Esophagus squamous epithelium (tissue), 5 donors: ENCODE data around the gene TBRG4. TPM values are rescaled to one million over a fixed set of nuclear protein-coding genes. Genes with fewer than 3 reads are reported as not detected.

ENCODE experiments used
- DNase-seq: peaks from one replicate; lab custom pipeline; 2025; lab: John Stamatoyannopoulos, UW
- H3K27ac ChIP-seq, 4 donors: fragments of 200-600 bp; sonication (generic); one replicate each; pipeline ENCODE4 v1.5.1; 2016 to 2019; ENCODE audit warnings: mild to moderate bottlenecking in 1 of 4
- H3K27me3 ChIP-seq, 4 donors: fragments of 200-600 bp; sonication (generic); 1 replicate in 3 of 4; 2 replicates in 1 of 4; pipeline versions ENCODE4 v1.5.1 to v1.6.0; 2017 to 2021; ENCODE audit warnings: antibody characterized with exemption in 1 of 4
- H3K36me3 ChIP-seq, 3 donors: fragments of 200-600 bp; sonication (generic); one replicate each; pipeline ENCODE4 v1.5.1; 2016 to 2019
- H3K4me1 ChIP-seq, 3 donors: fragments of 200-600 bp; sonication (generic); one replicate each; pipeline ENCODE4 v1.5.1; 2017 to 2019
- H3K4me3 ChIP-seq, 4 donors: fragments of 200-600 bp; sonication (generic); 1 replicate in 3 of 4; 2 replicates in 1 of 4; pipeline ENCODE4 v1.5.1; 2016 to 2019; ENCODE audit warnings: mild to moderate bottlenecking in 2 of 4, moderate library complexity in 1 of 4
- H3K9me3 ChIP-seq, 3 donors: fragments of 200-600 bp; sonication (generic); one replicate each; pipeline ENCODE4 v1.5.1; 2016 to 2019
- CTCF ChIP-seq, 6 experiments: fragments of 450-650 bp in 4 of 6; fragments of 200-600 bp in 2 of 6; sonication (generic) in 2 of 6; IDR thresholded peaks; one replicate each; pipeline ENCODE4 v1.5.1; 2016 to 2019; ENCODE audit warnings: antibody characterized with exemption in 6 of 6, mild to moderate bottlenecking in 4 of 6, moderate library complexity in 4 of 6
- POLR2A ChIP-seq, 4 donors: fragments of 450-650 bp; IDR thresholded peaks; one replicate each; pipeline ENCODE4 v1.6.1; 2017; ENCODE audit warnings: antibody characterized with exemption in 4 of 4, mild to moderate bottlenecking in 4 of 4, moderate library complexity in 3 of 4
- WGBS, 2 donors: methylation state at CpG; one replicate each; pipeline ENCODE4 v1.1.5; 2018; 5-methylcytosine and 5-hydroxymethylcytosine counted together
- intact Hi-C: fragments of 100-400 bp; cut with DNase I; formaldehyde crosslinking; loops from one replicate; pipeline ENCODE4 v1.15.0; 2022
- total RNA-seq, 4 donors: library from RNA; depleted of rRNA; stranded (reverse); fragments of >200 nt; gene quantifications; one replicate each; pipeline ENCODE4 v1.1.0, GENCODE V29; 2016
- donor health status: DM: yes; HTN: yes; CAD: no.

TBRG4 gene
- total RNA-seq, 4 donors from 2014 or later, result 52.9 to 79.5 (median 65.4) TPM

GRCh38 chr7:45065031-45065995, 46.2 kb downstream of the TBRG4 start:
- no peak for DNase-seq
- no peak overlapping the region for H3K27ac ChIP-seq
- H3K9me3 ChIP-seq, result no peaks in the 10 kb centered on the region
- H3K36me3 ChIP-seq, result peaks cover 10 to 89% (median 20%) of the 10 kb centered on the region in 3 donors
- intact Hi-C loops, result no loop called here
- H3K27me3 ChIP-seq, result no peaks in the 10 kb centered on the region
- TF ChIP-seq CTCF (IDR thresholded peaks at IDR 0.05) (no peak), POLR2A (IDR thresholded peaks at IDR 0.05) (no peak)
- 83 to 95% methylated on average over 11 to 12 of the region's 12 CpGs for WGBS, 2 donors
- no peak overlapping the region for H3K4me3 ChIP-seq
- peaks cover 0 to 23% (median 0%) of the 10 kb centered on the region in 3 donors for H3K4me1 ChIP-seq

GRCh38 chr7:45064047-45064725, 47.3 kb downstream of the TBRG4 start:
- 85 to 87% methylated on average over 8 to 14 of the region's 16 CpGs for WGBS, 2 donors
- intact Hi-C loops, result no loop called here
- H3K36me3 ChIP-seq, result peaks cover 10 to 78% (median 15%) of the 10 kb centered on the region in 3 donors
- DNase-seq, result no peak
- no peaks in the 10 kb centered on the region for H3K27me3 ChIP-seq
- no peak overlapping the region for H3K4me3 ChIP-seq
- no peak overlapping the region for H3K27ac ChIP-seq
- no peaks in the 10 kb centered on the region for H3K9me3 ChIP-seq
- no peak for TF ChIP-seq CTCF (IDR thresholded peaks at IDR 0.05)
- no peak for TF ChIP-seq POLR2A (IDR thresholded peaks at IDR 0.05)
- H3K4me1 ChIP-seq, result peaks cover 0 to 25% (median 0%) of the 10 kb centered on the region in 3 donors

GRCh38 chr7:45061806-45062425, 49.6 kb downstream of the TBRG4 start:
- TF ChIP-seq POLR2A (IDR thresholded peaks at IDR 0.05) (no peak), CTCF (IDR thresholded peaks at IDR 0.05) (no peak)
- H3K9me3 ChIP-seq, result no peaks in the 10 kb centered on the region
- no peak overlapping the region for H3K4me3 ChIP-seq
- DNase-seq, result no peak
- H3K27me3 ChIP-seq, result no peaks in the 10 kb centered on the region
- H3K36me3 ChIP-seq, result peaks cover 8 to 55% (median 10%) of the 10 kb centered on the region in 3 donors
- 78 to 100% methylated on average over 1 of the region's 1 CpG for WGBS, 2 donors
- intact Hi-C loops, result no loop called here
- peaks cover 0 to 16% (median 0%) of the 10 kb centered on the region in 3 donors for H3K4me1 ChIP-seq
- H3K27ac ChIP-seq, result no peak overlapping the region

- no peaks in the 10 kb centered on the region for H3K9me3 ChIP-seq
- DNase-seq, result no peak
- no peaks in the 10 kb centered on the region for H3K27me3 ChIP-seq
- peaks cover 8 to 50% (median 10%) of the 10 kb centered on the region in 3 donors for H3K36me3 ChIP-seq
- WGBS, 2 donors, result 94 to 100% methylated on average over 2 of the region's 2 CpGs
- intact Hi-C loops, result no loop called here
- H3K4me3 ChIP-seq, result no peak overlapping the region
- TF ChIP-seq CTCF (IDR thresholded peaks at IDR 0.05), result no peak
- TF ChIP-seq POLR2A (IDR thresholded peaks at IDR 0.05), result no peak
- no peak overlapping the region for H3K27ac ChIP-seq
- peaks cover 0 to 16% (median 0%) of the 10 kb centered on the region in 3 donors for H3K4me1 ChIP-seq
These were observed 50.1 kb downstream of the TBRG4 start for GRCh38 chr7:45061352-45061751.
